Sigmoid colon (tissue), 3 donors: ENCODE results near the gene IKBKE.

ENCODE experiments used
- POLR2A ChIP-seq, 2 donors: fragments of 450-650 bp; IDR thresholded peaks; one replicate each; pipeline ENCODE4 v1.6.1; 2016; ENCODE audit warnings: antibody characterized with exemption in 2 of 2, mild to moderate bottlenecking in 2 of 2, moderate library complexity in 2 of 2
- TF ChIP-seq, protein P1 (sequence below), 4 experiments: fragments of 450-650 bp in 3 of 4; fragments of 200-600 bp in 1 of 4; IDR thresholded peaks; one replicate each; pipeline ENCODE4 v1.5.1; 2016 to 2019; ENCODE audit warnings: antibody characterized with exemption in 4 of 4, mild to moderate bottlenecking in 3 of 4, moderate library complexity in 2 of 4

DNA sequence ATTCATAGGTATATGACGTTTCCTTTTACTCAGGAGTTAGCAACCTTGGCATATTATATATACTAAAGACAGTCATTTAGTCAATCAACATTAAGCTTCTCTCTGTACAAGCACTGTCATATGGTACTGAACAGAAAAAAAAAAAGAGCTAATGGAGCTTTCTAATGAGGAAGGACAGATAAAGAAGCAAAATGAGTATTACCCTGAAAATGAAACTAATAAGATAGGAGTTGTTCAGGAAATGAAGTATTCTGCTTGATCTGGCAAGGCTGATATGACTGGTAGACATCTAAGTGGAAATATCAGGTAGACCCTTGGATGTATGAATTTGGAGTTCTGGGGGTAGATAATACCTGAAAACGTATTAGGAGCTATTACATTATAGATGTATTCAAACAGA, 4.3 kb upstream of the IKBKE start:
- TF ChIP-seq, protein P1, sequence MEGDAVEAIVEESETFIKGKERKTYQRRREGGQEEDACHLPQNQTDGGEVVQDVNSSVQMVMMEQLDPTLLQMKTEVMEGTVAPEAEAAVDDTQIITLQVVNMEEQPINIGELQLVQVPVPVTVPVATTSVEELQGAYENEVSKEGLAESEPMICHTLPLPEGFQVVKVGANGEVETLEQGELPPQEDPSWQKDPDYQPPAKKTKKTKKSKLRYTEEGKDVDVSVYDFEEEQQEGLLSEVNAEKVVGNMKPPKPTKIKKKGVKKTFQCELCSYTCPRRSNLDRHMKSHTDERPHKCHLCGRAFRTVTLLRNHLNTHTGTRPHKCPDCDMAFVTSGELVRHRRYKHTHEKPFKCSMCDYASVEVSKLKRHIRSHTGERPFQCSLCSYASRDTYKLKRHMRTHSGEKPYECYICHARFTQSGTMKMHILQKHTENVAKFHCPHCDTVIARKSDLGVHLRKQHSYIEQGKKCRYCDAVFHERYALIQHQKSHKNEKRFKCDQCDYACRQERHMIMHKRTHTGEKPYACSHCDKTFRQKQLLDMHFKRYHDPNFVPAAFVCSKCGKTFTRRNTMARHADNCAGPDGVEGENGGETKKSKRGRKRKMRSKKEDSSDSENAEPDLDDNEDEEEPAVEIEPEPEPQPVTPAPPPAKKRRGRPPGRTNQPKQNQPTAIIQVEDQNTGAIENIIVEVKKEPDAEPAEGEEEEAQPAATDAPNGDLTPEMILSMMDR (IDR thresholded peaks at IDR 0.05) = no peak
- TF ChIP-seq POLR2A (IDR thresholded peaks at IDR 0.05) = no peak
